ENCODE results near the gene ROCK2. TPM values are rescaled to one million over a fixed set of nuclear protein-coding genes. Genes with fewer than 3 reads are reported as not detected.

ROCK2 gene
- total RNA-seq, 1 experiment from 2014 or later, result 64.4 TPM

DNA sequence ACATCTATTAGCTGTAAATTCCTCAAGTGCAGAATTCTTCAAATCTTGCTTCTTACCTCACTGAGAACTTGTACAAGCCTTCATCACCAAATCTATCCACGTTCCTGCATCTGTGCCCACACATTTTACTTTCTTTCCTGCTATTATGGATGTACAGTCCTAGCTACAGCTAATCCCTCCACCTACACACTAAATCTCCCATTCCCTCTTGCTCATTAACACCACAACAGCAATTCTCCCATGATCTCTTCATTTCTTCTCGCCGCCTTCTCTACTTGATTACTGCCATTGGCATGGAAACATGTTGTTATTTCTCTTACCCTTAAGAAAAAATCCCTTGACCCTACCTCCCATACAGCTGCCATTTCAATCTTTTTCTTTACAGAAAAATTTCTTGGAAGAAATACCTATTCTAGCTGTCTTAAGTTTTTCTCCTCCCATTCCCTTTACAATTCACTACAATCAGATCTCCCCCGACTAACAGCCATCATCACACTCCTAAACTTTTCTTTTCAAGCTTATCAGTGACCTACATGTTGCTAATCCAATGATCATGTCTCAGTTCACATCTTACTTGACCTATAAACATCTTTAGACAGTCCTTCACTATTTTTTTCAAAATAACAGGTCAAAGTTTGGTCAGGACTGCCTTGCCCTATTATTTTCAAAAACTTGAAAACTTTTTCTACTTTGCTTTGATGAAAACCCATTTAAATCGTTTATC is 41.0 kb downstream of the ROCK2 start:
- POLR2A ChIA-PET, result no interaction called here
- CTCF ChIA-PET, result no interaction called here

GRCh38 chr2:11299439-11299838 is 45.0 kb downstream of the ROCK2 start:
- TF ChIP-seq, protein P1, sequence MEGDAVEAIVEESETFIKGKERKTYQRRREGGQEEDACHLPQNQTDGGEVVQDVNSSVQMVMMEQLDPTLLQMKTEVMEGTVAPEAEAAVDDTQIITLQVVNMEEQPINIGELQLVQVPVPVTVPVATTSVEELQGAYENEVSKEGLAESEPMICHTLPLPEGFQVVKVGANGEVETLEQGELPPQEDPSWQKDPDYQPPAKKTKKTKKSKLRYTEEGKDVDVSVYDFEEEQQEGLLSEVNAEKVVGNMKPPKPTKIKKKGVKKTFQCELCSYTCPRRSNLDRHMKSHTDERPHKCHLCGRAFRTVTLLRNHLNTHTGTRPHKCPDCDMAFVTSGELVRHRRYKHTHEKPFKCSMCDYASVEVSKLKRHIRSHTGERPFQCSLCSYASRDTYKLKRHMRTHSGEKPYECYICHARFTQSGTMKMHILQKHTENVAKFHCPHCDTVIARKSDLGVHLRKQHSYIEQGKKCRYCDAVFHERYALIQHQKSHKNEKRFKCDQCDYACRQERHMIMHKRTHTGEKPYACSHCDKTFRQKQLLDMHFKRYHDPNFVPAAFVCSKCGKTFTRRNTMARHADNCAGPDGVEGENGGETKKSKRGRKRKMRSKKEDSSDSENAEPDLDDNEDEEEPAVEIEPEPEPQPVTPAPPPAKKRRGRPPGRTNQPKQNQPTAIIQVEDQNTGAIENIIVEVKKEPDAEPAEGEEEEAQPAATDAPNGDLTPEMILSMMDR (IDR thresholded peaks at IDR 0.05; ENCODE audit: insufficient read depth in 1 of 2, low read depth in 1 of 2, low read length in 1 of 2, severe bottlenecking in 1 of 2, unreplicated experiment in 1 of 2), result no peak
- no peak overlapping the region for H3K4me3 Mint-ChIP-seq (ENCODE audit: unreplicated experiment)
- H3K4me1 Mint-ChIP-seq (ENCODE audit: low read depth, unreplicated experiment), result peaks cover 12% of the 10 kb centered on the region
- Histone ChIP-seq H3K4me1 (peaks cover 7% of the 10 kb centered on the region), H3K27me3 (replicated peaks; ENCODE audit: control insufficient read depth, insufficient read depth, low read length) (no peaks in the 10 kb centered on the region), H3K9me3 (no peaks in the 10 kb centered on the region), H3K4me3 (ENCODE audit: low read depth, low read length) (no peak overlapping the region), H3K36me3 (ENCODE audit: control insufficient read depth, insufficient read depth, low read length) (no peaks in the 10 kb centered on the region)
- no peak for DNase-seq
- no peak overlapping the region for H3K27ac Mint-ChIP-seq (ENCODE audit: unreplicated experiment)
- CTCF ChIA-PET, result no interaction called here
- intact Hi-C loops (cut with micrococcal nuclease; ENCODE audit: unreplicated experiment), result no loop called here
- no peaks in the 10 kb centered on the region for H3K36me3 Mint-ChIP-seq (ENCODE audit: insufficient read depth, unreplicated experiment)
- no TSS peak for BruUV-seq (replicated peaks)
- no peaks in the 10 kb centered on the region for H3K9me3 Mint-ChIP-seq (ENCODE audit: unreplicated experiment)
- POLR2A ChIA-PET, result no interaction called here
- H3K27me3 Mint-ChIP-seq (ENCODE audit: insufficient read depth, unreplicated experiment), result no peaks in the 10 kb centered on the region

More for the DNA sequence above, 41.0 kb downstream of the ROCK2 start:
- intact Hi-C loops (cut with micrococcal nuclease; ENCODE audit: unreplicated experiment), result no loop called here
- DNase-seq, result no peak
- H3K9me3 Mint-ChIP-seq (ENCODE audit: unreplicated experiment), result no peaks in the 10 kb centered on the region
- H3K4me3 Mint-ChIP-seq (ENCODE audit: unreplicated experiment), result no peak overlapping the region
- TF ChIP-seq, protein P1 (IDR thresholded peaks at IDR 0.05; ENCODE audit: insufficient read depth in 1 of 2, low read depth in 1 of 2, low read length in 1 of 2, severe bottlenecking in 1 of 2, unreplicated experiment in 1 of 2), result no peak
- Histone ChIP-seq H3K9me3 (no peaks in the 10 kb centered on the region), H3K27me3 (replicated peaks; ENCODE audit: control insufficient read depth, insufficient read depth, low read length) (no peaks in the 10 kb centered on the region), H3K4me3 (ENCODE audit: low read depth, low read length) (no peak overlapping the region), H3K4me1 (peaks cover 7% of the 10 kb centered on the region), H3K36me3 (ENCODE audit: control insufficient read depth, insufficient read depth, low read length) (no peaks in the 10 kb centered on the region)
- H3K27me3 Mint-ChIP-seq (ENCODE audit: insufficient read depth, unreplicated experiment), result no peaks in the 10 kb centered on the region
- BruUV-seq (replicated peaks), result no TSS peak
- H3K4me1 Mint-ChIP-seq (ENCODE audit: low read depth, unreplicated experiment), result peaks cover 5% of the 10 kb centered on the region
- no peaks in the 10 kb centered on the region for H3K36me3 Mint-ChIP-seq (ENCODE audit: insufficient read depth, unreplicated experiment)
- no peak overlapping the region for H3K27ac Mint-ChIP-seq (ENCODE audit: unreplicated experiment)

GRCh38 chr2:11298592-11298991 is 45.8 kb downstream of the ROCK2 start:
- no peaks in the 10 kb centered on the region for H3K27me3 Mint-ChIP-seq (ENCODE audit: insufficient read depth, unreplicated experiment)
- H3K9me3 ChIP-seq, result no peaks in the 10 kb centered on the region
- no peaks in the 10 kb centered on the region for H3K9me3 Mint-ChIP-seq (ENCODE audit: unreplicated experiment)
- H3K36me3 ChIP-seq (ENCODE audit: control insufficient read depth, insufficient read depth, low read length), result no peaks in the 10 kb centered on the region
- ChIA-PET CTCF (no interaction called here), POLR2A (no interaction called here)
- TF ChIP-seq, protein P1 (IDR thresholded peaks at IDR 0.05; ENCODE audit: insufficient read depth in 1 of 2, low read depth in 1 of 2, low read length in 1 of 2, severe bottlenecking in 1 of 2, unreplicated experiment in 1 of 2), result no peak
- H3K4me1 Mint-ChIP-seq (ENCODE audit: low read depth, unreplicated experiment), result peaks cover 18% of the 10 kb centered on the region
- H3K27ac Mint-ChIP-seq (ENCODE audit: unreplicated experiment), result no peak overlapping the region
- no TSS peak for BruUV-seq (replicated peaks)
- H3K4me3 Mint-ChIP-seq (ENCODE audit: unreplicated experiment), result no peak overlapping the region
- H3K36me3 Mint-ChIP-seq (ENCODE audit: insufficient read depth, unreplicated experiment), result no peaks in the 10 kb centered on the region
- H3K27me3 ChIP-seq (replicated peaks; ENCODE audit: control insufficient read depth, insufficient read depth, low read length), result no peaks in the 10 kb centered on the region
- H3K4me3 ChIP-seq (ENCODE audit: low read depth, low read length), result no peak overlapping the region
- DNase-seq, result no peak
- intact Hi-C loops (cut with micrococcal nuclease; ENCODE audit: unreplicated experiment), result no loop called here
- peaks cover 4% of the 10 kb centered on the region for H3K4me1 ChIP-seq
